Urothelium cell line (cell line): Measurements from ENCODE around the gene PEX11A.

Experiments
- DNase-seq: peaks from one replicate; pipeline ENCODE4 v3.0.0; 2011; ENCODE audit warnings: low spot score, mixed read lengths
- FAIRE-seq: peaks from 2 replicates; lab custom pipeline; 2011; peaks lifted over from hg19 to GRCh38; lab: Jason Lieb, UNC

Gene PEX11A

GRCh38 chr15:89677381-89677780, 13.2 kb downstream of the PEX11A start:
- FAIRE-seq, result no peak

DNA sequence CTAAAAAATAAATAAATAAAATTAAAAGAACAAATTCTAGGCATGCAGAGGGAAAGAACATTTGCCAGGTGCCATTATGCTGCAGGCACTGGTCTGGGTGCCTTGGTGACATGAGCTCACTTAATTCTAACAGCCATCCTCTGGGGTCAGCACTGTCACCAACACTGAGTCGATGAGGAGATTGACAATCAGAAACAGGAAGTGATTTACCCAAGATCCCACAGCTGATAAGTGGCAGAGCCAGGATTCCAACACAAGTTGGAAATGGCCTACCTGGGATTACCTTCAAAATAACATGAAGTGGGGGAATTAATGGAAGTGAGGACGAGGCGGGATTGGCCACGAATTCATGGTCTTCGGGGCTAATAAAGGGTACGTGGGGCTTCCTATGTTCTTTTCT, 14.9 kb downstream of the PEX11A start:
- no peak for FAIRE-seq
- DNase-seq, result no peak

More at GRCh38 chr15:89677381-89677780, 13.2 kb downstream of the PEX11A start:
- no peak for DNase-seq

DNA sequence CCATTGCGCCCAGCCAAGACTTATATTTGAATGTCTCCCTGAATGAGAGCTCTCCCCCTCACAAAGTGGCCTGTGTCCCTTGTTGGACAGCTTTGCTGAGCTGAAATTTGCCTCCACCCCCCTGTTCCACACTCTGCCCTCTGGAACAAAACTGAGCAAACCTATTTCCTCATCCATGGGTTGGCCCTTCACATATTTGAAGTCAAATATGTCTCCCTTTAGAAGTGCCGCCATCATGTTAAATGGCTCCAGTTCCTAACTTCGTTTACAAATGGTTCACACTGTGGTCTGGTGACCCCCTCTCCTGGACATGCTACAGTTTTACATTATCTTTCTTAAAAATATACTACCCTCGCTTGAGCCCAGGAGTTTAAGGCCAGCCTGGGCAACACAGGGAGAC, 16.0 kb downstream of the PEX11A start:
- DNase-seq (no peak), FAIRE-seq (no peak)

- peak; percentile 46 for DNase-seq
- FAIRE-seq, result no peak
These were observed 17.4 kb downstream of the PEX11A start for GRCh38 chr15:89673165-89673512.

DNA sequence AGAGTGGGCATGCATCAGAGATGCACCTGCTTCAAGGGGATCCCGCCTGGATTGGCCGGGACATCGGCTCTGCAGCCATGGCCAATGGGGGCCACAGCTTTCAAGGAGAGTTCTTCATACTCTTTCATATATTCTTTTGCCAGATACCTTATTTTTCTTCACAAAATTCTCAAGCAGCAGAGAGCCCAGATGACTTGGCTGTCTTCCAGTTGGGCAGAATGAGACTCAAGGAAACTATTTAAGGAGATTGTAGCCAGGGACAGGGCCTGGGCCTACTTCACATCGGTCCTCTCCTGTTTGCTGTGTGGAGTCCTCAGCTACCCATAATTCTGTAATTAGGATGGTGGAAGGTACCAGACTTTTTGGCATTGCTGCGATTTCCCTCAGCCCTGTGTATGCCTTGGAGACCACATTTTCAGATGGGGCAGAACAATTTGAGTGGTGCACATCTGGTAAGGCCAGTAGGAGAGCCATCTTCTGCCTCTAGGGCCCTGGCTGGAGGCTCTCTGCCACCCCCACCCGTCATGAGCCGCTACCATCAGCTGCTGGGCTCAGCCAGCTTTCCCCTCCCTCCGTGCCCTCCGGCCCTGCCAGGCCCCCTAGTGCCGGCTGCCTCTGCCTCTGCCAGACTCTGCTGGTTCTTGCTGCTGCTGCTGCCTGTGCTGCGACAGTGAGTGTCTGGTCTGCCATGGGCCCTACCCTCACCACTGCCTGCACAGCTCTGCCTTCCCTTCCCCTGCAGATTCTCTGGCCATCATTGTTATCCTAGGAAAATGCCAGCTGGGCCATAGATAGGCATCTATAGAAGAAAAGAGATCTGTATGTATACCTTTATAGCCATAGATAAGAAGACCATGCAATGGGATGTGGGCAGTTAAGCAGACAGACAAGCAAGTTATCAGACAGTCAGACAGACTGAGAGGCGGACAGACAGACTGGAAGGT, 18.1 kb downstream of the PEX11A start:
- DNase-seq, result no peak

DNA sequence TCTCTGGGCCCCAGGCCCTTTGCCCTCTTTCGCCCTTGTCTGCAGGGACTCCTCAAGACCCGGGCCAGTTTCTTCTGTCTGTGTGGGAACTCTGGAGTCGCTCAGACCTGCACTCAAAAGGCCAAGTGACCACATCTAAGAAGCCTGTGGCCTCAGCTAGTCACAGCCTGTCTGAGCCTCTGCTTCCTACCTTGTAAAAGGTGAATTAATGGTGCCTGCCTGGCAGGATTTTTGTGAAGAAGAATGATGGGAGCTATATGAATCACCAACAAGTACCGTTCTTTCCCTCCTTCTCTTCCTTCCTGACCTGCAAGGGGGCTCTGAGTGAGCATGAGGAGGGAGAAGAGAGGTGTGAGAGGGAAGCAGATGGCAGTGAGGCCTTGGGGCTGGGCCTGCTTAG, 18.9 kb downstream of the PEX11A start:
- no peak for FAIRE-seq

More for the DNA sequence above, 18.1 kb downstream of the PEX11A start:
- no peak for FAIRE-seq

GRCh38 chr15:89670971-89671560, 19.5 kb downstream of the PEX11A start:
- FAIRE-seq, result no peak

More for the DNA sequence above, 18.9 kb downstream of the PEX11A start:
- DNase-seq, result no peak

DNA sequence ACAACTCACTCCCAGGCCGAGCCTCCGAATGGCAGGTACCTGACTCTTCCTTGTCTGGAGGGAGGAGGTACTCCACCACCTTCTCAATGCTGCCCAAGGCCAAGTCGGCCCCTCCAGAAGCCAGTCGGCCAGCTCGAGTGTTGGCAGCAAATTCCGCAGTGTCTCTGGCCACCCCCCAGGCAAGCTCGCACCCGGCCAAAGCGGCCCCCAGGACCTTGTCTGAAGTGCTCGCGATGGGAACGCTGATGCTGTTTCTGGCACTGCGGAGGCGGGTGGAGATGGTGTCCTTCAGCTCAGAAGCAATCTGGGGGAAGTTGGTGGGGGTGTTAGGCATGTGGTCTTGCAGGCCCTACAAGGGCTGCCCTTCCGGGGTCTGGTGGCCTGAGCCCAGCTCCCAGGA, 20.6 kb downstream of the PEX11A start:
- DNase-seq (no peak), FAIRE-seq (peak; percentile 61)

More at GRCh38 chr15:89670971-89671560, 19.5 kb downstream of the PEX11A start:
- no peak for DNase-seq

- DNase-seq, result no peak
These were observed 21.2 kb downstream of the PEX11A start for GRCh38 chr15:89669309-89669865.

GRCh38 chr15:89668171-89668570, 22.4 kb downstream of the PEX11A start:
- no peak for FAIRE-seq
- DNase-seq, result no peak

More at GRCh38 chr15:89669309-89669865, 21.2 kb downstream of the PEX11A start:
- FAIRE-seq, result no peak

GRCh38 chr15:89667706-89667960, 22.9 kb downstream of the PEX11A start:
- FAIRE-seq, result no peak
- no peak for DNase-seq

- DNase-seq (no peak), FAIRE-seq (peak; percentile 13)
These were observed 23.5 kb downstream of the PEX11A start for GRCh38 chr15:89666858-89667705.

DNA sequence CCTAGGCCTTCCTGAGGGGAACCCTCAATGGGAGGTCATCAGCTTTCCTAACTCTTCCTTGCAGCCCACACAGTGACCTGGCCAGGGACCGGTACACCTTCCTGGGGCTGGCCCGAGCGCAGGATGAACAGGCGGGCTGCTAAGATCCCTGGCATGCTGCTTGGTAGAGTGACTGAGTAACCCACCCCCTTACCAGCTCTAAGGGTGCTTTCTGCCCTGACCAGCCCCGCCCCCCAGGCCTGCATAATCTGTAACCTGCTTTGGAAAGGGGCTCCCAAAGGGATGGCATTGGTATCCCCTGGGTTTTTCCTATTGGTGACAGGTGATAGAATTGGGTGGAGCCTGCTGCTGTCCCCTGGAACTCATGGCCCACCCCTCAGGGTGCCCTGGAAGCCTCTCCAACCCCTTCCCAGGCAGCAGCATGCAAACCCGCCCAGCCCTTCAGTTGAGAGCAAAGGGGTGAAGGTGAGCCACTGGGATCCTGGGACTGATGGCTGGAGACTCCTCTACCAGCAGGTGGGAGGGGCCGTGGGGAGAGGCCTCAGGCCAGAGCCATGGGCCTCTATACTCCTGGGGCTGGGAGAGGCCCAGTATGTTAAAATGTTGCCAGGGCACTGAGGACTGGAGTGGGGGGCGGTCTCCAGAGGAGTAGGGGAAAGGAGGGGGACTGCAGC, 24.2 kb downstream of the PEX11A start:
- FAIRE-seq, result no peak
- no peak for DNase-seq

- no peak for DNase-seq
- no peak for FAIRE-seq
These were observed 24.9 kb downstream of the PEX11A start for GRCh38 chr15:89665449-89666181.

- no peak for FAIRE-seq
- DNase-seq, result no peak
These were observed 25.9 kb downstream of the PEX11A start for GRCh38 chr15:89664441-89665350.

DNA sequence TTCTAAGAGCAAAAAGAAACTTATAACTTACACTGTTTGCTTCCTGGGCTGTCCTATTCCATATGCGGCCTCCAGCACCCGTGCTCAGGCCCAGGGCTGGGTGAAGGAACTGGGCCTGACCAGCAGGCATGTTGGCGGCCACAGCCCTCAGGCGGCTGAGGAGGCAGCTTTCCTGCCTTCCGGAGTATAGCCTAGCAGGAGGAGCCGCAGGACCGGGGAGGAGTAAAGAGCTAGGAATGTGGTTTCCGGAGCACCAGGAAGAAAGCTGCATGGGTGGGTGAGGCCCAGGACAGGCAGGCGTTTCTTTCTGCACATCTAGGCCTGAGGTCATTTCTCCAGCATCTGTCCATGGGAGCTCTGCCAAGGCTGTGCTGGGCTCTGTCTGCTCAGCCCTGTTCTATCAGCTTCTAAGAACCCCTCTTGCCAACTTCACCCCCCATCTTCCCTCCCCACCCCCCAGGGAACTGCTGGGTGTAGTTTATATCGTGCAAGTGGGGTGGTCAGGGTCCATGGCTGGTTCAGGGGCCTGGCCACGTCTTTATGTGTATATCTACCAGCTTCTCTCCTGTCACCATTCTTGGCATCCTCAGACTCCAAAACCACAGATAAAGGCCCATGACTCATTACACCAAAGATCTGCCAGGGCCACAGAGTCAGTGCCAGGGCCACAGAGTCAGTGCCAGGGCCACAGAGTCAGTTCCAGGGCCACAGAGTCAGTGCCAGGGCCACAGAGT, 27.5 kb downstream of the PEX11A start:
- peak; percentile 93 for DNase-seq
- FAIRE-seq, result peak; percentile 35

DNA sequence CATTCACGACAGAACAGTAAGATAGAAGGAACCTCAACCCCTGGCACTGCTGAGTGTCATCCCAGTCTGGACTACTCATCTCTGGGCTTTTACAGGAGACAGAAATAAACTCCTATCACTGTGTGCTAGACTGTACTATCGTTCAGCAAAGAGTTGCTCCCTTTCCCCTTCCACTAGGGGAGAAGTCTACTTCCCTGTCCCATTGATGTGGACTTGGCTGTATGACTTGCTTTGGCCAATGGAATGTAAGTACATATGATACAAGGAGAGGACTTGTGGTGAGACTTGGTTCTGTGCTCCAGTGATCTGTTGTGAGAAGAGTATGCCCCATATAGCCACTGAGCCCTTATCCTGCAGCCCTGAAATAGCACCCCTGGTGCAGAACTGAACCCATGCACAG, 30.0 kb downstream of the PEX11A start:
- FAIRE-seq, result no peak

GRCh38 chr15:89659295-89659694, 31.3 kb downstream of the PEX11A start:
- DNase-seq (no peak), FAIRE-seq (no peak)

More for the DNA sequence above, 30.0 kb downstream of the PEX11A start:
- DNase-seq, result no peak
